ENCODE measurements around the gene EDDM13.
A peak's percentile ranks its signal among the peaks of the same experiment; 100 is the strongest.
"Not testable (repeated sequence)": the region's sequence is repeated elsewhere in the genome, so short reads cannot be mapped to it uniquely, and the experiment has no call there.

EDDM13 gene

DNA sequence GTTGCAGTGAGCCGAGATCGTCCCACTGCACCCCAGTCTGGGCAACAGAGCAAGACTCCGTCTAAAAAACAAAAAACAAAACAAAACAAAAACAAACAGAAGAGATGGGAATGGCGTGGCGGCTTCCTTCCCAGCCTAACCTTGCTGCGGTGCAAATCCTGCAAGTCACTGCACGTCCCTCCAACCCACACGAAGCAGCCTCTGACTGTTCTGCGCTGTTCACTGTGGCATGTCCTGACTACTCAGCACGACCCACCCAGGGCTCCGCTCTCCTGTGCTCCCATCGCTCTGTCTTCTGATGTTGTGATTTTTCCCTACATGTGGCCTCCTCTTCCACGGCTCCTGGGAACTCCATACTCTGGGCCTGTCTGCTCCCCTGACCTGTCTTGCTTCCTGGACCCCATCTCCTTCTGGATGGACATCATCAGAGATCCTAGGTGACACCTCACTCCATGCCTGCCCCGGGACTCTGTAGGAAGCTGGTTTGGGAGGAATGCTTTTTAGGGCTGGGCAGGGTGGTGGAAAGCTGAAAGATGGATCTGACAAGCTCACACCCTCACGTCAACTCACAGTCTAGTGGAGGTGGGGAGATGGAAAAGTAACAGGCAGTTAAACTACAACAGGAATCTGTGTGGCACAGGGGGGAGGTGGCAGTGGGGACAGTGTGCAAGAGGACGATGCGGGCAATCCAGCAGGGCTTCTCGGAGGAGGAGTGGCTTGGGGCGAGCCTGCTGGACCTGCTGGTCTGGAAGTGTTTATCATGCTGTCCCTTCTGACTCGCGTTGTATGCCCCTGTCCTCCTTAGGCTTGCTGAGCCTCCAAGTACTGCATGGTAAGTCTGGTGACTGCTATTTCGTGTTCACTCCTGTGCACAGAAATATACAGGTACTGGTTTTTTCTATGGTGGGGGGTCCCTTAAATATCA lies 23.2 kb downstream of the EDDM13 start:
- DNase-seq, result no peak

- DNase-seq, result no peak
Observed at GRCh38 chr19:56297010-56297409, 24.5 kb downstream of the EDDM13 start.

DNA sequence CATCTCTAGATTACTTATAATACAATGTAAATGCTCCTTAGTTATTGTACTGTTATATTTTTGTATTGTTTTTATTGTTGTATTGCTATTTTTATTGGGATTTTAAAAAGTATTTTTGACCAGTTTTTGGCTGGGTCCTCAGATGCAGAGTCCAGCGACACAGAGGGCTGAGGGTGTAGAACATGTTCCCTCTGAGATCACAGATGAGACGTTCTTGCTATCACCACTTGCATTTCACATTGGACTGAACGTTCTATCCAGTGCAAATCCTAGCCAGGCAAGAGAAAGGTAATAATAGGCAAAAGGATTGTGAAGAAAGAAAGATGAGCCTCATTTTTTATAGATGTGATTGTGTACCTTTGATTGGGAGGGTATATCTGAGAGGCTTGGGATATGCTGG lies 27.1 kb downstream of the EDDM13 start:
- no peak for DNase-seq

- DNase-seq, result no peak
Observed at GRCh38 chr19:56301155-56301554, 28.6 kb downstream of the EDDM13 start.

DNA sequence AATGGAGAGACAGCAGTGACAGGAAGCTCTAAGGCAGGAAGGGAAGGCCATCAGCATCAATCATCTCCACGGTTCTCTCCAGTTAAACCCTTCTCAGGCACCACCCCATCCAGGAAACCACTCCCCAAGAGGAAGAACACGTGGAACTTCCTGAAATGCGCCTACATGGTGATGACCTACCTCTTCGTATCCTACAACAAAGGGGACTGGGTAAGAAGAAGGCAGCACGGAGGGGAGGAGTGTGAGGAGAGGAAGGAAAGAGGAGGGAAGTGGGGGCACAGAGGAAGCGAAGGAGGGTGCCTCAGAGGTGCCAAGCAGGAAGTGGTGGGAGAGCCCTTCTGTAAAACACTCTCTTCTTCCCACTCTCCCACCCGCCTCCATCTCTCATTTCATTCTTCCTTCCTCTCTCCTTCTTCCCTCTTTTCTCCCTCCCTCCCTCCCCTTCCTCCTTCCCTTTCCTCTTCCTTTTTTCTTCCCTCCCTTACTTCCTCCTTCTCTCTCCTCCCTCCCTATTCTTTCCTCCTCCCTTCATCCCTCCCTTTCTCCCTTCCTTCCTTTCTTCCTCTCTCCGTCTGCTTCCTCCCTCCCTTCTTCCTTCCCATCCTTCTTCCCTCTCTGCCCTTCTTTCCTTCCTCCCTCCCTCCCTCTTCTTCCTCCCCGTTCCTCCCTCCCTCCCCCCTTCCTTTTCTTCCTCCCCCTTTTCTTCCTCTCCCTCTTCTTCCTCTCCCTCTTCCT lies 29.5 kb downstream of the EDDM13 start:
- DNase-seq, result no peak

DNA sequence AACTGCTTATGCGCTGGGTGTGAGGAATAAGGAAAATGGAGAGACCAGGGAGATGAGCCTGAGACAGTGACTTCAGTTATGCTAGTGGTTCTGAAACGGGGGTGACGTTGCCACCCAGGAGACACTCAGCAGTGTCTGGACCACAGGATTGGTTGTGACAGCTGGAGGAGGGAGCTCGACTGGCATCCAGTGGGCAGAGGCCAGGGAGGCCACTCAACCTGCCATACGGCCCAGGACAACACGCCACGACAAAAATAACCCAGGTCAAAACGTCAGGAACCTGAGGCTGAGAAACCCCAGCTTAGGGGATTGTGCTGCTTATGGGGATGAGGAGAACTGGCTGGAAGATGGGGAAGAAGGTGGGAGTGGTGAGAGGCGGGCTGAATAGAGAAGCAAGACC lies 31.7 kb downstream of the EDDM13 start:
- DNase-seq, result no peak

DNA sequence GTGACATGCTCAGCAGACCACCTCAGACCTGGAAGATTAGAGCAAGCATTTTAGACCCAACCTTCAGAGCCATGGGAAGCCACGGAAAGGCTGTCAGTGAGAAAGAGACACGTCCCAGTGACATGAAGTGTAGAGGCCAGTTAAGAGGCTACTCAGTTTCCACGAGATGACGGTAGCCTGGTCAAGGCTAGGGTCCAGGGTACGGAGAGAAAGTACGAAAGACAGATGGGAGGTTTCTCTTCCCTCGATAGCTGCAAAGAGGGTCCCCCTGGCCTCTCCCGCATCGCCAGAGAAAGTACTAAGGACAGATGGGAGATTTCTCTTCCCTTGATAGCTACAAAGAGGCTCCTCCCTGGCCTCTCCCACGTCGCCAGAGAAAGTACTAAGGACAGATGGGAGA lies 33.5 kb downstream of the EDDM13 start:
- no peak for DNase-seq

DNA sequence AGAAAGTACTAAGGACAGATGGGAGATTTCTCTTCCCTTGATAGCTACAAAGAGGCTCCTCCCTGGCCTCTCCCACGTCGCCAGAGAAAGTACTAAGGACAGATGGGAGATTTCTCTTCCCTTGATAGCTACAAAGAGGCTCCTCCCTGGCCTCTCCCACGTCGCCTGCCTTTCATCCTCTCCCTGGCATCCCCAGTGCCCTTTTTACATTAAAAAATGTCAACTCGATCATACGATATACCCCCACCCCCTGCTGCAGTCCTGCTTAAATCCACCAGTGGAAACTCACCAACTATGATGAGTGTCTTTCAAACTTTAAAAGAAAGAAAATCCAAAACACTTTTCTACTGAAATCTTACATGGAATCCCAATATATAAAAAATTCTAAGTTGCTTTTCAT lies 34.5 kb downstream of the EDDM13 start:
- not testable (repeated sequence) for DNase-seq

GRCh38 chr19:56308792-56309191 lies 36.2 kb downstream of the EDDM13 start:
- no peak for DNase-seq

- DNase-seq, result peak; percentile 63 to 74
Observed at GRCh38 chr19:56309511-56310185, 37.1 kb downstream of the EDDM13 start.

DNA sequence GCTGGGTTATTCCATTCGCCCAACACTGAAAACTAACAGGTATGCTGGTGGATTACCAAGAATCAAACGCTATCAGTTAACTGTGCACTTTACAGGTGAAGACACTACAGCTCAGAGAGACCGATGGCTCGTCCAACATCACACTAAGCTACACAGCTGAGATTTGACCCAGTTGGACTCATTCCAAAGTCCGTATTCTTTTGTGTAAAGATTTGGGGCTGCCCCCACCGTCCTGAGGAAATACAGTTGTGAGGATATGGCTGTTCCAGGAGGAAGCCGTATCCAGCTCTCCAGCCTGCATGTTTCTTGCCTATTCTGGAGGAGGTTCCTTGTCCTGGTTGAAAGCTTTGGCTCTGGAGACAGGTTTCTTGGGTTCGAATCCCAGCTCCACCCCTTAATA lies 37.9 kb downstream of the EDDM13 start:
- DNase-seq, result no peak

GRCh38 chr19:56312342-56312741 lies 39.8 kb downstream of the EDDM13 start:
- DNase-seq, result no peak

- peak in 1 of 2 experiments; percentile 13 for DNase-seq
Observed at GRCh38 chr19:56312787-56313657, 40.5 kb downstream of the EDDM13 start.

DNA sequence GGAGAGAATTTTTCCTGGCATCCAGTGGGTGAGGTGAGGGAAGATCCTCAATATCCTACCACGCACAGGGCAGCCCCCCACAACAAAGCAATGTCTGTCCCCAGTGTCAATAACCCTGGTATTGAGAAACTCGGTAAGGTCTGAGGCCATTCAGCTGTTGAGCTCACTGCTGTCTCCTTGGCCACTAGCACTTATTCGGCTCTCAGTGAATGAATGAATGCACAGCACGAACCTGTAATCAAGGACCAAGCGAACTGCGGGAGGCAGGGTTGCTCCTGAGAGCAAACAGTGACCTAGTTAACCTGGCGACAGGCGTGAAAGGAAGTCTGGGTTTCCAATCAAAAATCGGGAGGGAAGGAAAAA lies 41.5 kb downstream of the EDDM13 start:
- peak in 1 of 2 experiments; percentile 4 for DNase-seq

- peak; percentile 97 for DNase-seq
Observed at GRCh38 chr19:56314381-56315076, 42.0 kb downstream of the EDDM13 start, which contains the start of gene ZSCAN5A. ZSCAN5A (minus strand) TSS chr19:56314839; CDS start chr19:56225046, 89,793 bp downstream.

- DNase-seq, result peak; percentile 86 to 91
Observed at GRCh38 chr19:56315077-56315828, 42.7 kb downstream of the EDDM13 start.

- DNase-seq, result no peak
Observed at GRCh38 chr19:56316728-56317127, 44.2 kb downstream of the EDDM13 start.

DNA sequence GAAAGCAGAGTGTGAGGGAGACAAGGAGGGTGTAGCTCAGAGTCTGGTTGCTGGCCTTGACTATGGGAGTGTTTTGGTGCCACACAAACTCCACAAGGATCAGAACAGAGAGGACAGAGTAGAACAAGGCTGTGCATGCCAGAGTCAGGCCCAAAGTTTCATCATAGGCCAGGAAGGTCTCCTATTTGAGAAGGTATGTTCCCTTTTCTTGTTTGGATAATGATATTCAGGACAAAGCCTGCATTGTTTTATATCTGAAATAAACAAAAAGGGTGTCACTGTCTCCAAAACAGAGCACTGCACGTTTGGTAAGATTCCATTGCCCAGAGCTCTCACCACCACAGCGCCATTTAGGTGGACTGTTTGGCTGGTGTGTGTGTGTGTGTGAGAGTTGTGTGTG lies 45.2 kb downstream of the EDDM13 start:
- no peak for DNase-seq

DNA sequence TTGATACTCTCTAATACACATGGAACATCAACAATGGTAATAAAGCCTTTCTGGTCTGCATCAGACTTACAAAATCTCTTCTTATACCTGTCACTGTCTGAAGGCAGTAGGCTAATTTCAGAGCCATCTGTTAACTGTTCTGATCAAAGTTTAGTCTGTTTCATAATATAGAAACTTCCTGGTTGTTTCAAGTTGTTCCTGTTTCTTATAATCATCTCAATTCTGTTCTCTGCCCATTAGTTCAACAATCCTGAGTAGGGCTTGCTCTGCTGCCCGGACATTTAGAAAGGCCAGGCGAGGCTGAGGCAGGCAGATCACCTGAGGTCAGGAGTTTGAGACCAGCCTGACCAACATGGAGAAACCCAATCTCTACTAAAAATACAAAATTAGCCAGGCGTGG lies 47.4 kb downstream of the EDDM13 start:
- no peak for DNase-seq

DNA sequence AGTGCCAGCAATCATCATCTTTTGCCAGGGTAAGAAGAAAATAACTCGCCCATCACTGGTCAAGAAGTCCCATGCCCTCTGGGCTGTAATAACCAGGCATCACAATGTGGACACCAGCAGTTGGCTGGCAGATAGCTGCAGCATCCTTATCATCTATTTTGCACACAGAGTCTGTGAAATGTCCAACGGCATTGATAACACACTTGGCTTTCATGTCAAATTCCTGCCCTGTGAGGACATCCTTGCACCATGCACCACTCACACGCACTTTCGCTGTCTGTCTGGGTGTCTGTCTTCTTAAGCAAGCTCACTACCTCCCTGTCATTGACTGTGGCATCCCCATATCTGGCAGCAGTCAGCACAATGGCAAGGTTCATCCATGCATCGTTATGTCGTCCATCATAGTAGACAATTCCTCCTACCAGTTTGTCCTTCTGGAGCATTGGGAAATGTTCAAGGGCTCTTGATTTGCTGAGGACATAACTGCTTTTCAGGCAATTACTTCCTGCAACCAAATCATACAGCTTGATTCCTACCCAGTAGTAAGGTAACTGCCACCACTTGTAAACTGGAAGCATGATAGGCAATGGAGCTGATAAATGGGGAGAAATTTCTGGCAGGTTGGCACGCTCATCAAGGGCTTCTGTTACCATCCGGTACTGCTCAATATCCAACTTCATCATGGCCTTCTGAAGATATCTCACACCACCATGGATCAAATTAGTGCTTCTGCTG lies 48.9 kb downstream of the EDDM13 start:
- DNase-seq, result no peak

All from activated CD4-positive, alpha-beta T cell treated with anti-CD3 and anti-CD28 coated beads, Interleukin-2, amount 50 U/mL, for 48 hours (primary cell).